BLaER1 treated with 17β-estradiol and CSF1 and Interleukin-3, amounts not matched to agents 10 nM and 100 nM (cell line): ENCODE results near the gene MICAL3.

Experiments used
- H3K27ac ChIP-seq, 11 experiments: shearing (Covaris generic); formaldehyde crosslinking; 2 replicates each; pipeline ENCODE4 v1.8.1; 2022
- H3K27me3 ChIP-seq, 11 experiments: shearing (Covaris generic); formaldehyde crosslinking; 2 replicates each; pipeline ENCODE4 v1.8.1; 2022
- H3K36me3 ChIP-seq, 11 experiments: shearing (Covaris generic); formaldehyde crosslinking; 2 replicates each; pipeline ENCODE4 v1.8.1; 2022
- H3K4me1 ChIP-seq, 10 experiments: shearing (Covaris generic); formaldehyde crosslinking; 2 replicates each; pipeline ENCODE4 v1.8.1; 2022
- H3K4me2 ChIP-seq, 11 experiments: shearing (Covaris generic); formaldehyde crosslinking; 2 replicates each; pipeline ENCODE4 v1.8.1; 2022
- H3K4me3 ChIP-seq, 10 experiments: shearing (Covaris generic); formaldehyde crosslinking; 2 replicates each; pipeline ENCODE4 v1.8.1; 2022
- H3K9ac ChIP-seq, 11 experiments: shearing (Covaris generic); formaldehyde crosslinking; 2 replicates each; pipeline ENCODE4 v1.8.1; 2022
- H3K9me3 ChIP-seq, 11 experiments: shearing (Covaris generic); formaldehyde crosslinking; replicated peaks in 1 of 11; 2 replicates each; pipeline ENCODE4 v1.8.1; 2022
- H4K20me1 ChIP-seq, 11 experiments: shearing (Covaris generic); formaldehyde crosslinking; 2 replicates each; pipeline ENCODE4 v1.8.1; 2022
- Cebpa-rat ChIP-seq, 11 experiments: shearing (Covaris generic); IDR thresholded peaks; 2 replicates each; pipeline ENCODE4 v1.8.1; 2022

The MICAL3 gene

DNA sequence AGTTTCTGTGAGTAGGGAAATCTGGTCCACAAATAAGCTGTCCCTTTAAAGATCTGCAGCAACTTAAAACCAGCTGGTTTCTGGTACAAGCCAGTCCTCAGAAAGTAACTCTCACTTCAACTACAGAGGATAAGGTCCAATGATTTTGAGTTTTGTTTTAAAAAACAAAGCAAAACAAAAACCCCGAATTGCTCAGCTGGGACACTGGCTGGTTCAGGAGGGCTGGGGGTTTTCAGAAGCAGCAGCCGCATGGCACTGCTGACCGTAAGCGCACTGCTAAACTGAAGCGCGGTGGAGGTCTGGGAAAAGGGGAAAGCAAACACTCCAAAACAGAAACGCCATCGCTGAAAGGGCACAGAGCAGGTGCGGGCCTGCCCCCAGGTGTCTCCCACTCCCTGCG is 59.7 kb downstream of the MICAL3 start:
- Histone ChIP-seq H4K20me1 (peaks cover 17 to 100% (median 96%) of the 10 kb centered on the region in 11 experiments; a peak in 20 of 22 replicates), H3K4me2 (peak overlapping the region; percentile 12 to 88 (median 71); a peak in 19 of 22 replicates), H3K9me3 (no peaks in the 10 kb centered on the region), H3K27me3 (peaks cover 0 to 25% (median 0%) of the 10 kb centered on the region in 11 experiments; a peak in 4 of 22 replicates), H3K36me3 (peaks cover 0 to 12% (median 0%) of the 10 kb centered on the region in 11 experiments; a peak in 5 of 22 replicates), H3K4me3 (no peak overlapping the region), H3K4me1 (peaks cover 0 to 56% (median 47%) of the 10 kb centered on the region in 10 experiments; a peak in 18 of 20 replicates), H3K9ac (peak overlapping the region in 3 of 11 experiments; percentile 5 to 25 (median 21); a peak in 2 of 22 replicates), H3K27ac (peak overlapping the region in 3 of 11 experiments; percentile 16 to 34 (median 30); a peak in 4 of 22 replicates)
- TF ChIP-seq Cebpa-rat (IDR thresholded peaks at IDR 0.05) = no peak

DNA sequence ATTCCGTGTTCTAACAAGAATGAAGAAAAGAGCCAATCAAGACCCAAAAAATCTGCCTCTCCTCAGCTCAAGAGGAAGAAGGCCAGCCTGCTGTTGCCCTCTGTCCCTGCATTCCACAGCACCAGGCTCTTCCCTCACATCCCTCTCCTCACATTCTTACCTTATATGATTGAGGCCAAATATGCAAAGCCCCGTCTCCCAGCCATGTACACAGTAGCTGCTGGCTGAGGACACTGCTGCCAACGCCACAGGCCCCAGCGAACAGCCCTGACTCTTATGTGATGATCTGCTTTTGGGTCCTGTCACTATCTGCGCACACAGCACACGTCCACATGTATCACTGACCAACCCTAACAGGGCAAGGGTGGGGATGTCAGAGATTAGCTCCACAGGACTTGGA is 60.2 kb downstream of the MICAL3 start:
- Histone ChIP-seq H3K36me3 (peaks cover 0 to 12% (median 0%) of the 10 kb centered on the region in 11 experiments; a peak in 5 of 22 replicates), H3K9me3 (no peaks in the 10 kb centered on the region), H3K27me3 (peaks cover 0 to 22% (median 0%) of the 10 kb centered on the region in 11 experiments; a peak in 3 of 22 replicates), H3K4me1 (peaks cover 0 to 51% (median 42%) of the 10 kb centered on the region in 10 experiments; a peak in 18 of 20 replicates), H3K4me2 (peak overlapping the region in 8 of 11 experiments; percentile 62 to 88 (median 72); a peak in 16 of 22 replicates), H3K9ac (0 out of 22 replicates have a peak overlapping the region, but pooled peaks of 2 of the 11 experiments have one; percentile 5 to 21), H3K27ac (peak overlapping the region in 2 of 11 experiments; percentile 16 to 30; a peak in 3 of 22 replicates), H3K4me3 (no peak overlapping the region), H4K20me1 (peaks cover 14 to 99% (median 91%) of the 10 kb centered on the region in 11 experiments; a peak in 20 of 22 replicates)
- no peak for TF ChIP-seq Cebpa-rat (IDR thresholded peaks at IDR 0.05)

GRCh38 chr22:17963015-17963414 is 61.3 kb downstream of the MICAL3 start:
- Histone ChIP-seq H3K9me3 (no peaks in the 10 kb centered on the region), H3K27ac (no peak overlapping the region), H3K27me3 (peaks cover 0 to 22% (median 0%) of the 10 kb centered on the region in 11 experiments; a peak in 3 of 22 replicates), H3K4me1 (peaks cover 0 to 51% (median 42%) of the 10 kb centered on the region in 10 experiments; a peak in 18 of 20 replicates), H3K4me3 (no peak overlapping the region), H3K4me2 (peak overlapping the region in 8 of 11 experiments; percentile 5 to 88 (median 67); a peak in 9 of 22 replicates), H3K36me3 (peaks cover 0 to 12% (median 0%) of the 10 kb centered on the region in 11 experiments; a peak in 4 of 22 replicates), H3K9ac (no peak overlapping the region), H4K20me1 (peaks cover 14 to 98% (median 88%) of the 10 kb centered on the region in 11 experiments; a peak in 20 of 22 replicates)
- TF ChIP-seq Cebpa-rat (IDR thresholded peaks at IDR 0.05) = no peak

DNA sequence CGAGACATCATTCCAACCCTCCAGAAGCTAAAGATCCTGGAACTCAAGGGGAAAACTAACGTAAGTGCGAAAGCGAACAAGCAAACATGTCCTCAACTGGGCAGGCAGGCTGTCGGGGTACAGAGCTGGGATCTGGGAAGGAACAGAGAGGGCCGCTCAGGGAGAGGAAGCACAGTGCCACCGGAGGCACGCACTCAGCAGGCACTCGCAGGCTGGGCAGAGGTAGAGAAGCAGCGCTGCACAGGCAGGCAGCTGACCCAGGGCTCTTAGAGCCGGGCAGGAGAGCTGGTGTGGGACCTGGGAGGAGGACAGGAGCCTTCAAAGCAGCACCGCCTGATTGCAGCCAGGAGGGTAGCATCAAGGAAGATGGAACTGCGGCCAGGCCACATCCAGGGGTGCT is 62.2 kb downstream of the MICAL3 start:
- Histone ChIP-seq H3K27me3 (peaks cover 0 to 22% (median 0%) of the 10 kb centered on the region in 11 experiments; a peak in 3 of 22 replicates), H3K36me3 (peaks cover 0 to 12% (median 0%) of the 10 kb centered on the region in 11 experiments; a peak in 4 of 22 replicates), H3K4me1 (peaks cover 0 to 52% (median 46%) of the 10 kb centered on the region in 10 experiments; a peak in 18 of 20 replicates), H3K27ac (no peak overlapping the region), H3K9ac (no peak overlapping the region), H3K4me3 (no peak overlapping the region), H3K4me2 (no peak overlapping the region), H3K9me3 (no peaks in the 10 kb centered on the region), H4K20me1 (peaks cover 14 to 98% (median 83%) of the 10 kb centered on the region in 11 experiments; a peak in 20 of 22 replicates)
- no peak for TF ChIP-seq Cebpa-rat (IDR thresholded peaks at IDR 0.05)

DNA sequence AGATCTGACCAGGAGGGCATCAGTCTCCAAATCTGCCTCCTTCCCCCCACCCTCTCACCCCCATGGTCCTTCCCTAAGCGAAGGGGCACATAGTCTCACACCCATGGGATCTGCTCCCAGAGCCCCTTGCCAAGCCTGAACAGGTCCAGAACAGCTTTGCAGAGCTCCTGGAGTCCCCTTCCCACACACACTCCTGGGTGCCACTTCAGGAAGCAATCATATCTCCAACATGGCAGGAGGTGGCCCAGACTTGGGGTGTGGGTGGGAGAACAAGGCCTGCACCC is 63.0 kb downstream of the MICAL3 start:
- Histone ChIP-seq H3K27ac (no peak overlapping the region), H4K20me1 (peaks cover 8 to 98% (median 83%) of the 10 kb centered on the region in 11 experiments; a peak in 20 of 22 replicates), H3K27me3 (peaks cover 0 to 22% (median 0%) of the 10 kb centered on the region in 11 experiments; a peak in 3 of 22 replicates)

GRCh38 chr22:17960695-17961445 is 63.5 kb downstream of the MICAL3 start:
- Histone ChIP-seq H3K4me3 (no peak overlapping the region), H3K9ac (no peak overlapping the region), H4K20me1 (peaks cover 8 to 98% (median 83%) of the 10 kb centered on the region in 11 experiments; a peak in 20 of 22 replicates), H3K9me3 (no peaks in the 10 kb centered on the region), H3K27ac (no peak overlapping the region), H3K4me2 (no peak overlapping the region), H3K36me3 (peaks cover 0 to 12% (median 0%) of the 10 kb centered on the region in 11 experiments; a peak in 4 of 22 replicates), H3K27me3 (peaks cover 0 to 20% (median 0%) of the 10 kb centered on the region in 11 experiments; a peak in 3 of 22 replicates), H3K4me1 (peaks cover 0 to 50% (median 42%) of the 10 kb centered on the region in 10 experiments)
- TF ChIP-seq Cebpa-rat (IDR thresholded peaks at IDR 0.05) = no peak

More for the DNA sequence above, 63.0 kb downstream of the MICAL3 start:
- Histone ChIP-seq H3K9ac (no peak overlapping the region), H3K4me2 (no peak overlapping the region), H3K4me1 (peaks cover 0 to 52% (median 46%) of the 10 kb centered on the region in 10 experiments), H3K4me3 (no peak overlapping the region), H3K36me3 (peaks cover 0 to 12% (median 0%) of the 10 kb centered on the region in 11 experiments; a peak in 4 of 22 replicates), H3K9me3 (no peaks in the 10 kb centered on the region)
- no peak for TF ChIP-seq Cebpa-rat (IDR thresholded peaks at IDR 0.05)

- Histone ChIP-seq H4K20me1 (peaks cover 4 to 98% (median 83%) of the 10 kb centered on the region in 11 experiments; a peak in 20 of 22 replicates), H3K4me2 (no peak overlapping the region), H3K27me3 (peaks cover 0 to 12% (median 0%) of the 10 kb centered on the region in 11 experiments; a peak in 2 of 22 replicates), H3K9me3 (no peaks in the 10 kb centered on the region), H3K4me3 (no peak overlapping the region), H3K36me3 (peaks cover 0 to 12% (median 0%) of the 10 kb centered on the region in 11 experiments; a peak in 4 of 22 replicates), H3K27ac (no peak overlapping the region), H3K4me1 (peaks cover 0 to 42% (median 34%) of the 10 kb centered on the region in 10 experiments), H3K9ac (no peak overlapping the region)
- TF ChIP-seq Cebpa-rat (IDR thresholded peaks at IDR 0.05) = no peak
Observed at GRCh38 chr22:17960011-17960410, 64.3 kb downstream of the MICAL3 start.

DNA sequence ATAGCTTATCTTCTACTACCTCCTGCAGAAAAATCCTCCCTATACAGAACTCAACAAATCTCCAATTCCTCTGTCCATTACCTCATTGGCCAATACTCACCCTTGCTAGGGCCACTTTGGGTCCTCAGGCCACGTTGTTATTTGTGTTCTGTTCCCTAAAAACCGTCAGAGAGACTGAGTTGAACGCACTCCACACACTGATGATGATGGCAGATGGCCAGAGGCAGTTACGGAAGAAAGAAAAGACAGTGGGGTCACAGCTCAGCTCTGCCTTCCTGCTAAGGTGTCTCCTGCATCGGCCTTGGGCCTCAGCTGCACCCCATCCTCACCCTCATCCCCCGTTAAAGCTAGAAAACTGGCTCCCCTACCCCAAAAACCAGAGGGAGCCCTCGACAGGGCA is 66.2 kb downstream of the MICAL3 start:
- TF ChIP-seq Cebpa-rat (IDR thresholded peaks at IDR 0.05) = no peak
- no peaks in the 10 kb centered on the region for H3K27me3 ChIP-seq
- no peaks in the 10 kb centered on the region for H3K9me3 ChIP-seq
- H3K4me1 ChIP-seq = peaks cover 0 to 23% (median 16%) of the 10 kb centered on the region in 10 experiments; a peak in 19 of 20 replicates
- H3K36me3 ChIP-seq = peaks cover 0 to 14% (median 0%) of the 10 kb centered on the region in 11 experiments; a peak in 4 of 22 replicates
- H3K9ac ChIP-seq = no peak overlapping the region
- H4K20me1 ChIP-seq = peaks cover 0 to 96% (median 74%) of the 10 kb centered on the region in 11 experiments; a peak in 17 of 22 replicates
- H3K4me3 ChIP-seq = no peak overlapping the region
- H3K4me2 ChIP-seq = no peak overlapping the region
- H3K27ac ChIP-seq = no peak overlapping the region
